Measurements from ENCODE around the gene MDFI. TPM values are rescaled to one million over a fixed set of nuclear protein-coding genes. Genes with fewer than 3 reads are reported as not detected.

MDFI gene
- total RNA-seq, 4 donors from 2014 or later, result 30.4 to 70.9 (median 39.8) TPM

GRCh38 chr6:41643899-41644269 is 5.6 kb downstream of the MDFI start:
- 80 to 81% methylated on average over 4 of the region's 4 CpGs for WGBS, 2 donors
- DNase-seq (ENCODE audit: low spot score in 2 of 2), result no peak
- TF ChIP-seq CTCF (IDR thresholded peaks at IDR 0.05) (no peak), POLR2A (IDR thresholded peaks at IDR 0.05) (no peak)
- intact Hi-C loops (cut with DNase I; ENCODE audit: low total_unique reads), result no loop called here
- no peak overlapping the region for H3K4me3 ChIP-seq (ENCODE audit: low read depth, poor library complexity, severe bottlenecking)

GRCh38 chr6:41644297-41644879 is 6.1 kb downstream of the MDFI start:
- TF ChIP-seq CTCF (IDR thresholded peaks at IDR 0.05) (no peak), POLR2A (IDR thresholded peaks at IDR 0.05) (no peak)
- 56 to 72% methylated on average over 4 of the region's 4 CpGs for WGBS, 2 donors
- no peak for DNase-seq (ENCODE audit: low spot score in 2 of 2)
- intact Hi-C loops (cut with DNase I; ENCODE audit: low total_unique reads), result no loop called here
- H3K4me3 ChIP-seq (ENCODE audit: low read depth, poor library complexity, severe bottlenecking), result no peak overlapping the region

GRCh38 chr6:41645007-41645618 is 6.8 kb downstream of the MDFI start:
- WGBS, 2 donors, result 81 to 86% methylated on average over 12 of the region's 12 CpGs
- TF ChIP-seq CTCF (IDR thresholded peaks at IDR 0.05), result no peak
- TF ChIP-seq POLR2A (IDR thresholded peaks at IDR 0.05), result no peak
- no peak overlapping the region for H3K4me3 ChIP-seq (ENCODE audit: low read depth, poor library complexity, severe bottlenecking)
- no peak for DNase-seq (ENCODE audit: low spot score in 2 of 2)
- intact Hi-C loops (cut with DNase I; ENCODE audit: low total_unique reads), result no loop called here

- H3K4me3 ChIP-seq (ENCODE audit: low read depth, poor library complexity, severe bottlenecking), result no peak overlapping the region
- DNase-seq (ENCODE audit: low spot score in 2 of 2), result no peak
- intact Hi-C loops (cut with DNase I; ENCODE audit: low total_unique reads), result no loop called here
- no peak for TF ChIP-seq CTCF (IDR thresholded peaks at IDR 0.05)
- no peak for TF ChIP-seq POLR2A (IDR thresholded peaks at IDR 0.05)
- WGBS, 2 donors, result 80 to 84% methylated on average over 11 to 14 of the region's 14 CpGs
These were observed 7.9 kb downstream of the MDFI start for GRCh38 chr6:41646026-41646795.

- WGBS, 2 donors, result 78 to 81% methylated on average over 5 to 9 of the region's 9 CpGs
- intact Hi-C loops (cut with DNase I; ENCODE audit: low total_unique reads), result no loop called here
- no peak for DNase-seq (ENCODE audit: low spot score in 2 of 2)
- TF ChIP-seq POLR2A (IDR thresholded peaks at IDR 0.05) (no peak), CTCF (IDR thresholded peaks at IDR 0.05) (no peak)
- no peak overlapping the region for H3K4me3 ChIP-seq (ENCODE audit: low read depth, poor library complexity, severe bottlenecking)
These were observed 8.8 kb downstream of the MDFI start for GRCh38 chr6:41647061-41647511.
